Left lobe of liver (tissue), 2 donors: ENCODE measurements around the gene CDX1. TPM values are rescaled to one million over a fixed set of nuclear protein-coding genes. Genes with fewer than 3 reads are reported as not detected.

Experiments
- ATAC-seq: fragments of 200-7000 bp; cut with Tn5 transposase; one replicate; pipeline ENCODE4 v1.9.1; 2020; ENCODE audit warnings: mild to moderate bottlenecking, moderate library complexity
- DNase-seq: peaks from one replicate; pipeline ENCODE4 v3.0.0-alpha.2; 2020; ENCODE audit warnings: low spot score
- total RNA-seq: library from RNA; stranded (reverse); gene quantifications from one replicate; pipeline ENCODE4 v1.2.1, GENCODE V29; 2021
- donor health status: DM: no; HTN: no; CAD: no; lungs with moderate emphysema.
- donor health status: DM: no; HTN: yes; CAD: no.

Gene CDX1
- total RNA-seq: 0.15 TPM

GRCh38 chr5:150166650-150167511 is at the start of gene CDX1:
Gene CDX1, plus strand, starts transcription at chr5:150166778. Its CDS starts 99 bp downstream, at chr5:150166877.
- ATAC-seq: no peak
- no peak for DNase-seq

- DNase-seq: peak; percentile 33
Measured at GRCh38 chr5:150117945-150118560, 48.5 kb upstream of the CDX1 start.

GRCh38 chr5:150118561-150119229 is 47.9 kb upstream of the CDX1 start:
- DNase-seq: peak; percentile 32
- ATAC-seq: no peak

More at GRCh38 chr5:150117945-150118560, 48.5 kb upstream of the CDX1 start:
- no peak for ATAC-seq

DNA sequence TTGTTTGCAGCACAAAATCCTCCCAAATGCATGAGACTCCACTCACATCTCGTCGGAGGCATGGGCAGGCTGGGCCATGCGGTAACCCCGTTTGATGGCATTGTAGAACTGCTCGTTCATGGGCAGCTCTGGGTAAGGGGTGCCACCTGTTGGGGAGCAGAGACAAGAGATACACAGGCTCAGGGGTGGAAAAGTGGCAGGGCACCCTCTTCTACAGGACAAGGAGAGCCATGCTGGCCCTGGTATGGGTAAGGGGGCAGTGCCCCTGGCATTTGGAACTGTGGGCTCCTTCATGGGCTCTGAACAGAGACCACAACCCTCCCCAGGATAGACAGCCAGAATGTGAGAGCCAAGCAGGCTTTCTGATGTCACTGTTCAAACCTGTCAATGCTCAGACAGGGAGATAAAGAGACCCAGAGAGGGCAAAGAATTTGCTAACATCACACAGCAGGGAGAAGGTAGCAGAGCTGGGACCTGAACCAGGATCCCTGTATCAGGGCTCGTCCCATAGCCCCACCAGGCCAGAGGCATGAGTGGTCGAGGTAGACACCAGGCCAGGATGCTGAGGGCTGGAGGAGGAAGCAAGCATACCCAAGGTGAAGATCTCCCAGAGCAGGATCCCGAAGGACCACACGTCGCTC is 47.0 kb upstream of the CDX1 start:
- DNase-seq: peak; percentile 40
- no peak for ATAC-seq

DNA sequence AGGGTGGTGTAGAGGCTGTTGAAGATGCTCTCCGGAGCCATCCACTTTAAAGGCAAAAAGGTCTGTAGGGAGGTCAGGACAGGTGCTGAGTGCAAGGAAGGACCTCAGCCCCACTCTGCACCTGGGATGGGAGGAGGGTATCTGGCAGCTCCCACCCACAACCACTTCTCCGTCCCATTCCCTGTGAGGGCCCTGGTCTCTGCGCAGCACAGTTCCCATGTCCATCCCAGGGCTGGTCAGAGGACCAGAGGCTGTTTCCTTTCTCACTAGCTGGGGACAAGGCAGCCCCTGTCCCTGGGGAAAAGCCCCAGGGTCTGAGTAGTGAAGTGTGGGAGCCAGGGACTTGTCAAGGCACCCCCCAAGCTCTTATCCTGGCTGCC is 46.5 kb upstream of the CDX1 start:
- no peak for ATAC-seq

DNA sequence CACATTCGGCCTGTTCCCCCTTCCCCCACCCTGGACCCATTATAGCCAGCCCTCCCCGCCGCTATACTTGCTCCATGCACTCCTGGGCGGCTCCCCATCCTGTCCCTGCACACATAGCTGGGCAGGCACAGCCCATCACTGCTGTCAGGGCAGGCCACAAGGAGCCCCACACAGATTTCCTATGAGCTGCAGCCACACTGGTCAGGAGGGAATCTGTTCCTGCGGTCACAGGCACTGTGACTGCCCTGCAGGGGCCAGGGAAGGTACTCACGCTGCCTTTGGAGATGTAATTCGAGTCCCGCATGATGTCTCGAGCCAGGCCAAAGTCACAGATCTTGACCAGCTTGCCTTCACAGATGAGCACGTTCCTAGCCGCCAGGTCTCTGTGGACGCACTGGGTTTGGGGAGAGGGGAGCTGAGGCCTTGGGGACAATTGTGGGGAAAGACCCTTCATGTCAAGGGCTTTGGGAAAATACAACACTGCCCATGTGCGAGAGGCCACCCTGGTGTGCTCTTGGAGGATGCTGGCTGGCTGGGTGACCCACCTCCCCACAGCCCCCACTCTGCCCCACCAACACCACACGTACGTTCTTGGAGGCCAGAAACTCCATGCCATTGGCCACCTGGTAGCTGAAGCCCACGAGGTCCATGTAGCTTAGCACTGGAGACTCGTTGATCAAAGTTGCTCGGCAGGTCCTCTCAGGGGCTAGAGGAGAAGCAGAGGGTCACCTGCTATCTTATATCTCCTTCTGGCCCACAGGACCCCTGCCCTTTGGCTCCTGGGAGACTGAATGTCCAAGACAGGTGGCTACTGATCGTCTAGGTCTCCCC is 45.7 kb upstream of the CDX1 start:
- DNase-seq: no peak
- ATAC-seq: no peak

More for the DNA sequence above, 46.5 kb upstream of the CDX1 start:
- DNase-seq: no peak

- DNase-seq: no peak
- peak; percentile 65 for ATAC-seq
Measured at GRCh38 chr5:150121448-150122157, 45.0 kb upstream of the CDX1 start.

DNA sequence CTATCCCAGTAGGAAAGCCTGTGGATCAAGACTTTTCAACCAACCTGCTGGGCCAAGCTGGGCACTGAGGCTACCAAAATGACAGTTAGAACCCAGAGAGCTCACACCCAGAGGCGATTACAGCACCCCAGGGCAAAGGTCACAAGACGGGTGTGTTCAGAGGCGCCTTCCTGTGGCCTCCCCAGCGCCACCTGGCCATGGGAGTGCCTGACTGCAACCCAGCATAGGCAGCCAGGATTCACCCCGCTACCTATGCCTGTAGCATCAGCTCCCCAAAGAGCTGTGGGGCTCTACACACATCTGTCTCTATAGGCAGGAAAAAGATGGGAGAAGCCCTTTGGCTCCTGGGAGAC is 44.4 kb upstream of the CDX1 start:
- DNase-seq: no peak

GRCh38 chr5:150122536-150123481 is 43.8 kb upstream of the CDX1 start:
- no peak for DNase-seq
- no peak for ATAC-seq

More for the DNA sequence above, 44.4 kb upstream of the CDX1 start:
- peak; percentile 46 for ATAC-seq

- ATAC-seq: no peak
- DNase-seq: no peak
Measured at GRCh38 chr5:150123542-150123941, 43.0 kb upstream of the CDX1 start.

DNA sequence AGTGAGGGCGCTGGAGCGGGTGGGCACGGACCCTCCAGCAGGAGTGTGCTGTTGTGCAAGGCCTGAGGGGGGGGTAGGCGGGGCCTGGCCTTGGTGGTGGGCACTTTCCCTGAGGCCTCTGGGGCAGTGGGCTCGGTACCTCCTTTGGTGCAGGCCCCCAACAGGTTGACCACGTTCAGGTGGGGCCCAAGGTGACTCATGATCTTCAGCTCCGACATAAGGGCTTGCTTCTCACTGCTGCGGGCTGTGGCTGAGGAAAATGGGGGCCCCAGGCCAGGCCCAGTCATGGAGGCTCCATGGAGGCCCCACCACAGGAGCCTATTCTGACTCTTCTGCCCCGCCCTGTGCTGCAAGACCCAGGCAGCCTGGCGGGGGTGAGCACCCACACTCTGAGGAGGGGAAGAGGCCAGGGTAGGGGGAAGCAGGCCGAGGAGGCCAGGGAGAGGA is 42.4 kb upstream of the CDX1 start:
- DNase-seq (no peak), ATAC-seq (no peak)

DNA sequence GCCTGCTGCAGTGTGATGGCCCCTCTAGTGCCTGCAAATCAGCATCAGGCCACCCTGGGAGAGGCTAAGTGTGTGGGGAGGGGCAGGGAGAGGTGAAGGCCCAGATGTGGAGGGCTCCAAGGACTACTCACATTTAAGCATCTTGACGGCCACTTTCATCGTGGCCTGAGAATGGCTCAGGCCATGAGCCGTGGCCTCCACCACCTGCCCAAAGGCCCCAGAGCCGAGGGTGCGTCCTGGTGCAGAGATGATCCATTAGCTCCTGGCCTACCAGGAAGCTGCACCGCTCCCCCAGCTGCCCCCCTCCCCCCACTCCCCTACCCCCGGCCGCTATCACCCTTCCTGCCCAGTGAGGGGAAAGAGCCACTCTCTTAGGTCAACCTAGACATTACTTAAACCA is 42.0 kb upstream of the CDX1 start:
- no peak for DNase-seq
- no peak for ATAC-seq

- ATAC-seq: no peak
- DNase-seq: no peak
Measured at GRCh38 chr5:150125334-150125733, 41.2 kb upstream of the CDX1 start.

- ATAC-seq (no peak), DNase-seq (no peak)
Measured at GRCh38 chr5:150126199-150126920, 40.2 kb upstream of the CDX1 start.

DNA sequence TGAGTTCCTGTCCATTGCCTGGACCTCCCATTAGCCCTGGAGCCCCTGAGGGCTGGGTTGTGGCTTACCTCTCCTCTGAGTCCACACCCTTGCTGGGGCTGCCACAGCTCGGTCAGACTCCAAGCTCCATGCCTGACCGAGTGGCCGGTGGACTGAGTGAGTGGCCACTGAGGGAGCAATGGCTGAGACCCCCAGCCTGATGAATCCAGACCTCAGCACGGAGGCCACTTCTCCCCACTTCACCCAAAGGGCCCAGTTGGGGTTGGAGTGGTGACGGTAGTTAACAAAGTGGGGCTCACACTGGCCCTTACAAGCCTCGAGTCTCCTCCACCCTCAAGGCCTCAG is 39.7 kb upstream of the CDX1 start:
- DNase-seq (no peak), ATAC-seq (no peak)

- DNase-seq (no peak), ATAC-seq (no peak)
Measured at GRCh38 chr5:150129454-150129812, 37.1 kb upstream of the CDX1 start.

DNA sequence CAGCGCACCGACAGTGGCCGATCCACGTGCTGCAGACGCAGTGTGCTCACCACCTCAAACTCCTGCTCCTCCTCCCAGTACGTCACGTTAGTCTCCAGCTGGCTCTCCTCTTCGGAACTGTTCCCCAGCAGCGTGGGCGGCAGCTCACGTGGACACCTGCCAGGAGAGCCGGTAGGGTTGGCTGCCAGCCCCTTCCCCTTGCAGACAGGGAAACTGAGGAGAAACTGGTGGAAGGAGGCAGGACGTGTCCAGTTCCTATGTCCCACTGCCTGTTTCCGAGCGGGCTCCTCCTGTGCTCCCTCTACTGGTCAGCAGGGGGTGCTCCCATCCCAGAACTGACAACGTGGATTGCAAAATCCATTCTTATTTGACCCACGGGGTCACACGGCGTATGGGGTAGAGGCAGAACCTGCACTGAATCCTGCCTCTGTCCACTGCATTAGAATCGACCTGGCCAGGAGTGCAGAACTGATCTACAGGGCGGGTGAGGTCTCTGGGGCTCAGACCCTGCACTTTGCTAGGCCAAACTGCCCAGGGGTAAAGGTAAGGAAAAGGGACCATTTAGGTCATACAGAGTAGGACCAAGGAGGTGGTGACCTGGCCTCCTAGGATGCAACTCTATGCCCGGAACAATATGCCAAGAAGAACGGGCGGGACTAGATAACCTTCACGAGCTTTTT is 36.6 kb upstream of the CDX1 start:
- ATAC-seq (peak; percentile 93), DNase-seq (peak; percentile 88)

GRCh38 chr5:150130493-150130922 is 36.1 kb upstream of the CDX1 start:
- no peak for DNase-seq
- peak; percentile 2 for ATAC-seq
